Transverse colon (tissue), 4 donors: Measurements from ENCODE around the gene ABCA4.

Source experiments
- POLR2A ChIP-seq: fragments of 450-650 bp; IDR thresholded peaks from one replicate; pipeline ENCODE4 v1.6.1; 2016; ENCODE audit warnings: antibody characterized with exemption, mild to moderate bottlenecking, moderate library complexity
- POLR2AphosphoS5 ChIP-seq, 3 donors: sonication (generic); formaldehyde crosslinking; IDR thresholded peaks; one replicate each; pipeline ENCODE4 v1.6.1; 2016; ENCODE audit warnings: antibody characterized with exemption in 3 of 3
- TF ChIP-seq, protein P1 (sequence below), 5 experiments: fragments of 200-600 bp in 3 of 5; fragments of 450-650 bp in 2 of 5; sonication (generic) in 3 of 5; IDR thresholded peaks; 1 replicate in 2 of 5; 2 replicates in 3 of 5; pipeline ENCODE4 v1.5.1; 2016 to 2017; ENCODE audit warnings: antibody characterized with exemption in 5 of 5, inconsistent platforms in 3 of 5, mild to moderate bottlenecking in 2 of 5, moderate library complexity in 1 of 5

DNA sequence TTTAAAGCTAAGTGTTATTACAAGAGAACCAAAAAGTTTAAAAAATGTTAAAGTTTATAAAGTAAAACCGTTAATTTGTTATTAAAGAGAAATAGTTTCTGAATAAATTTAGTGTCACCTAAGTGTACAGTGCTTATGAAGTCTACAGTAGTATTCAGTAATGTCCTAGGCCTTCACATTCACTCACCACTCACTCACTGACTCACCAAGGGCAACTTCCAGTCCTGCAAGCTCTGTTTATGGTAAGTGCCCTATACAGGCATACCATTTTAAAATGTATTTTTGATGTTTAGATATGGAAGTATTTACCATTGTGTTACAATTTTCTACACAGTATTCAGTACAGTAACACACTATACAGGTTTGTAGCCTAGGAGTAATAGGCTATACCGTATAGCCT, 151.6 kb downstream of the ABCA4 start:
- TF ChIP-seq, protein P1, sequence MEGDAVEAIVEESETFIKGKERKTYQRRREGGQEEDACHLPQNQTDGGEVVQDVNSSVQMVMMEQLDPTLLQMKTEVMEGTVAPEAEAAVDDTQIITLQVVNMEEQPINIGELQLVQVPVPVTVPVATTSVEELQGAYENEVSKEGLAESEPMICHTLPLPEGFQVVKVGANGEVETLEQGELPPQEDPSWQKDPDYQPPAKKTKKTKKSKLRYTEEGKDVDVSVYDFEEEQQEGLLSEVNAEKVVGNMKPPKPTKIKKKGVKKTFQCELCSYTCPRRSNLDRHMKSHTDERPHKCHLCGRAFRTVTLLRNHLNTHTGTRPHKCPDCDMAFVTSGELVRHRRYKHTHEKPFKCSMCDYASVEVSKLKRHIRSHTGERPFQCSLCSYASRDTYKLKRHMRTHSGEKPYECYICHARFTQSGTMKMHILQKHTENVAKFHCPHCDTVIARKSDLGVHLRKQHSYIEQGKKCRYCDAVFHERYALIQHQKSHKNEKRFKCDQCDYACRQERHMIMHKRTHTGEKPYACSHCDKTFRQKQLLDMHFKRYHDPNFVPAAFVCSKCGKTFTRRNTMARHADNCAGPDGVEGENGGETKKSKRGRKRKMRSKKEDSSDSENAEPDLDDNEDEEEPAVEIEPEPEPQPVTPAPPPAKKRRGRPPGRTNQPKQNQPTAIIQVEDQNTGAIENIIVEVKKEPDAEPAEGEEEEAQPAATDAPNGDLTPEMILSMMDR (IDR thresholded peaks at IDR 0.05) = no peak
- TF ChIP-seq POLR2AphosphoS5 (IDR thresholded peaks at IDR 0.05) = no peak
- no peak for TF ChIP-seq POLR2A
